Measurements from ENCODE around the gene MAN1C1. TPM values are rescaled to one million over a fixed set of nuclear protein-coding genes. Genes with fewer than 3 reads are reported as not detected.
A peak's percentile ranks its signal among the peaks of the same experiment; 100 is the strongest.

Gene MAN1C1
- total and polyA plus RNA-seq, 9 of the 15 experiments (the other 6 are each of a cell fraction or from before 2014, with no cell fraction given), result 0.04 to 0.44 (median 0.10) TPM; not detected in 3

DNA sequence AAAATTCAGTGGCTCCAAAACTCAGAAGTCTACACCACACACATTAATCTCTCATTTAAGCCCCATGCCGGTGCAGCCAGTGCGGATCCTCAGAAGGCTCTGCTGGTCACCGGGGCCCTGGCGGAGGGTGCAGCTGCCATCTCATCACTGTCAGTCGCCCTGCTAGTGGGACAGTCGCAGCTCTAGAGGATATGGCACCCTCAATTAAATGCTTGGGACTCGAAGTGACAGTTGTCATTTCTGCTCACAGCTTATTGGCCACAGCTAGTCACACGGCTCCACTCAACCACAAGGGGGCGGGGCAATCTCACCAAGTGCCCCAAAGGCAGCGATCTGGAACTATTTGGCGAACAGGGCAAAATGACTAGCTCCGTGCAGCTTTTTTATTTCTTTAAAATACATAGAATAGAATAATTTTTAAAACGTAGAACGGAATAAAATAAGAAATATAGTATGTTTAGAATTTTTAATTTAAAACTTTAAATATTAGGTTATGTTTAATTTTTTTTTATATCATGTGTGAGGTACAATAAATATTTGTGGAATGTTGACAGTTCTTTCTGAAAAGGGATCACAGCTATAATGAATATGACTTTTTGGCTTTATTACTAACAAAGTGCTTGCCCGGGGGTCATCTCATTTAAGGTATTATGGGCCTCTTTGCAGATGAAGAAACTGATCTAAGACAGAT lies 8.0 kb upstream of the MAN1C1 start (continued):
- no peak for TF ChIP-seq NEUROD1 (IDR thresholded peaks at IDR 0.05; ENCODE audit: borderline replicate concordance, low read depth, low read length, partially characterized antibody)
- TF ChIP-seq CHD1 (IDR thresholded peaks at IDR 0.05; ENCODE audit: low read length), result no peak
- TF ChIP-seq, protein P1, sequence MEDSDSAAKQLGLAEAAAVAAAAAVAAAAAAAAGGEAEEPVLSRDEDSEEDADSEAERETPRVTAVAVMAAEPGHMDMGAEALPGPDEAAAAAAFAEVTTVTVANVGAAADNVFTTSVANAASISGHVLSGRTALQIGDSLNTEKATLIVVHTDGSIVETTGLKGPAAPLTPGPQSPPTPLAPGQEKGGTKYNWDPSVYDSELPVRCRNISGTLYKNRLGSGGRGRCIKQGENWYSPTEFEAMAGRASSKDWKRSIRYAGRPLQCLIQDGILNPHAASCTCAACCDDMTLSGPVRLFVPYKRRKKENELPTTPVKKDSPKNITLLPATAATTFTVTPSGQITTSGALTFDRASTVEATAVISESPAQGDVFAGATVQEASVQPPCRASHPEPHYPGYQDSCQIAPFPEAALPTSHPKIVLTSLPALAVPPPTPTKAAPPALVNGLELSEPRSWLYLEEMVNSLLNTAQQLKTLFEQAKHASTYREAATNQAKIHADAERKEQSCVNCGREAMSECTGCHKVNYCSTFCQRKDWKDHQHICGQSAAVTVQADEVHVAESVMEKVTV (CRISPR knock-in tag; IDR thresholded peaks at IDR 0.05), result peak; percentile 74
- no peak for TF ChIP-seq CBX3 (IDR thresholded peaks at IDR 0.05; ENCODE audit: borderline replicate concordance in 1 of 2, low read length in 2 of 2)
- no peak; a peak in 1 of 4 replicates for TF ChIP-seq RCOR1 (IDR thresholded peaks at IDR 0.05; ENCODE audit: borderline replicate concordance in 1 of 2, low read depth in 2 of 2, low read length in 2 of 2)
- TF ChIP-seq, protein P2, sequence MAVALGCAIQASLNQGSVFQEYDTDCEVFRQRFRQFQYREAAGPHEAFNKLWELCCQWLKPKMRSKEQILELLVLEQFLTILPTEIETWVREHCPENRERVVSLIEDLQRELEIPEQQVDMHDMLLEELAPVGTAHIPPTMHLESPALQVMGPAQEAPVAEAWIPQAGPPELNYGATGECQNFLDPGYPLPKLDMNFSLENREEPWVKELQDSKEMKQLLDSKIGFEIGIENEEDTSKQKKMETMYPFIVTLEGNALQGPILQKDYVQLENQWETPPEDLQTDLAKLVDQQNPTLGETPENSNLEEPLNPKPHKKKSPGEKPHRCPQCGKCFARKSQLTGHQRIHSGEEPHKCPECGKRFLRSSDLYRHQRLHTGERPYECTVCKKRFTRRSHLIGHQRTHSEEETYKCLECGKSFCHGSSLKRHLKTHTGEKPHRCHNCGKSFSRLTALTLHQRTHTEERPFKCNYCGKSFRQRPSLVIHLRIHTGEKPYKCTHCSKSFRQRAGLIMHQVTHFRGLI (CRISPR knock-in tag; IDR thresholded peaks at IDR 0.05), result no peak
- no peak for TF ChIP-seq KDM2B (CRISPR knock-in tag; IDR thresholded peaks at IDR 0.05)
- no peak for TF ChIP-seq FOXJ2 (tag; IDR thresholded peaks at IDR 0.05)
- TF ChIP-seq, protein P3, sequence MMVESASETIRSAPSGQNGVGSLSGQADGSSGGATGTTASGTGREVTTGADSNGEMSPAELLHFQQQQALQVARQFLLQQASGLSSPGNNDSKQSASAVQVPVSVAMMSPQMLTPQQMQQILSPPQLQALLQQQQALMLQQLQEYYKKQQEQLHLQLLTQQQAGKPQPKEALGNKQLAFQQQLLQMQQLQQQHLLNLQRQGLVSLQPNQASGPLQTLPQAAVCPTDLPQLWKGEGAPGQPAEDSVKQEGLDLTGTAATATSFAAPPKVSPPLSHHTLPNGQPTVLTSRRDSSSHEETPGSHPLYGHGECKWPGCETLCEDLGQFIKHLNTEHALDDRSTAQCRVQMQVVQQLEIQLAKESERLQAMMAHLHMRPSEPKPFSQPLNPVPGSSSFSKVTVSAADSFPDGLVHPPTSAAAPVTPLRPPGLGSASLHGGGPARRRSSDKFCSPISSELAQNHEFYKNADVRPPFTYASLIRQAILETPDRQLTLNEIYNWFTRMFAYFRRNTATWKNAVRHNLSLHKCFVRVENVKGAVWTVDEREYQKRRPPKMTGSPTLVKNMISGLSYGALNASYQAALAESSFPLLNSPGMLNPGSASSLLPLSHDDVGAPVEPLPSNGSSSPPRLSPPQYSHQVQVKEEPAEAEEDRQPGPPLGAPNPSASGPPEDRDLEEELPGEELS (CRISPR knock-in tag; IDR thresholded peaks at IDR 0.05; ENCODE audit: borderline replicate concordance), result 0 out of 2 replicates have a peak, but pooled peaks have one; percentile 44
- TF ChIP-seq ZSCAN32 (CRISPR knock-in tag; IDR thresholded peaks at IDR 0.05), result no peak
- TF ChIP-seq LEF1 (IDR thresholded peaks at IDR 0.05), result no peak
- no peak for TF ChIP-seq FOXA3 (CRISPR knock-in tag; conservative IDR thresholded peaks at IDR 0.05 in 1 of 2, IDR thresholded peaks at IDR 0.05 in 1 of 2)
- TF ChIP-seq, protein P4, sequence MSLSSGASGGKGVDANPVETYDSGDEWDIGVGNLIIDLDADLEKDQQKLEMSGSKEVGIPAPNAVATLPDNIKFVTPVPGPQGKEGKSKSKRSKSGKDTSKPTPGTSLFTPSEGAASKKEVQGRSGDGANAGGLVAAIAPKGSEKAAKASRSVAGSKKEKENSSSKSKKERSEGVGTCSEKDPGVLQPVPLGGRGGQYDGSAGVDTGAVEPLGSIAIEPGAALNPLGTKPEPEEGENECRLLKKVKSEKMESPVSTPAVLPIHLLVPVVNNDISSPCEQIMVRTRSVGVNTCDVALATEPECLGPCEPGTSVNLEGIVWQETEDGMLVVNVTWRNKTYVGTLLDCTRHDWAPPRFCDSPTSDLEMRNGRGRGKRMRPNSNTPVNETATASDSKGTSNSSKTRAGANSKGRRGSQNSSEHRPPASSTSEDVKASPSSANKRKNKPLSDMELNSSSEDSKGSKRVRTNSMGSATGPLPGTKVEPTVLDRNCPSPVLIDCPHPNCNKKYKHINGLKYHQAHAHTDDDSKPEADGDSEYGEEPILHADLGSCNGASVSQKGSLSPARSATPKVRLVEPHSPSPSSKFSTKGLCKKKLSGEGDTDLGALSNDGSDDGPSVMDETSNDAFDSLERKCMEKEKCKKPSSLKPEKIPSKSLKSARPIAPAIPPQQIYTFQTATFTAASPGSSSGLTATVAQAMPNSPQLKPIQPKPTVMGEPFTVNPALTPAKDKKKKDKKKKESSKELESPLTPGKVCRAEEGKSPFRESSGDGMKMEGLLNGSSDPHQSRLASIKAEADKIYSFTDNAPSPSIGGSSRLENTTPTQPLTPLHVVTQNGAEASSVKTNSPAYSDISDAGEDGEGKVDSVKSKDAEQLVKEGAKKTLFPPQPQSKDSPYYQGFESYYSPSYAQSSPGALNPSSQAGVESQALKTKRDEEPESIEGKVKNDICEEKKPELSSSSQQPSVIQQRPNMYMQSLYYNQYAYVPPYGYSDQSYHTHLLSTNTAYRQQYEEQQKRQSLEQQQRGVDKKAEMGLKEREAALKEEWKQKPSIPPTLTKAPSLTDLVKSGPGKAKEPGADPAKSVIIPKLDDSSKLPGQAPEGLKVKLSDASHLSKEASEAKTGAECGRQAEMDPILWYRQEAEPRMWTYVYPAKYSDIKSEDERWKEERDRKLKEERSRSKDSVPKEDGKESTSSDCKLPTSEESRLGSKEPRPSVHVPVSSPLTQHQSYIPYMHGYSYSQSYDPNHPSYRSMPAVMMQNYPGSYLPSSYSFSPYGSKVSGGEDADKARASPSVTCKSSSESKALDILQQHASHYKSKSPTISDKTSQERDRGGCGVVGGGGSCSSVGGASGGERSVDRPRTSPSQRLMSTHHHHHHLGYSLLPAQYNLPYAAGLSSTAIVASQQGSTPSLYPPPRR (CRISPR knock-in tag; IDR thresholded peaks at IDR 0.05; ENCODE audit: borderline replicate concordance), result no peak
